Raji (cell line): ENCODE results near the gene ZNF841.
A peak's percentile ranks its signal among the peaks of the same experiment; 100 is the strongest.

Experiments used
- POLR2A ChIP-seq: IDR thresholded peaks from 2 replicates; pipeline ENCODE4 v1.6.1; 2011; ENCODE audit warnings: low read depth, low read length, control low read depth; ENCODE audit not compliant: insufficient read depth

Gene ZNF841

GRCh38 chr19:52099497-52100138 lies 4.1 kb upstream of the ZNF841 start:
- TF ChIP-seq POLR2A = no peak

DNA sequence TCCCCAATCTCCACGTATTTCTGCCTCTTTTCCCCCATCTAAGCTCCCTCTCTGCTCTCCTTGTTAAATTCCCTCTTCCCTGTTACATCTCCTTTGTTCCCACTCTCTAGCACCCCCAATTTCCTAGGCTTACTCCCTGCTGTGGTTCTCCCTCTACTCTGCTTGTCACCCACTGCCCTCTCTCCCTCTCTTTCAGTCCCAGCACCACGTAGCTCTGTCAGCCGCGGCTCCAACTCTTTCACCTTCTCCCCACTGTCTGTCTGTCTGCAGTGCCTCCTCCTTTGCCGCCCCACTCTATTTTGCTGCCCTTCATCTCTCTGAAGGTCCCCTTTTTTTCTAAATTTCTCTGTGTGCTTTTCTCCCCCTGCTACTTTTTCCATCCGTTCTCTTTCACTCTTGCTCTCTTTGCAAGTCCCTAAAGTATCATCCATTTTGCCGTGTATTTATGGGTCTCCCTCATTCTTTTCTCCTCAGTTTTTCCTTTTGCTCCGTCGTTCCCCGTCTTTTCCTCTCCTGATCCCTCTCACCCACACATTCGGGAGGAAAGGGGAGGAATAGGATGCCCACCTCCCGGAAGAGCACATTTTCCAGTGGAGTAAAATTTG lies 937 bp downstream of the ZNF841 start:
- TF ChIP-seq POLR2A = no peak

GRCh38 chr19:52086481-52086880 lies 9.1 kb downstream of the ZNF841 start:
- no peak for TF ChIP-seq POLR2A

DNA sequence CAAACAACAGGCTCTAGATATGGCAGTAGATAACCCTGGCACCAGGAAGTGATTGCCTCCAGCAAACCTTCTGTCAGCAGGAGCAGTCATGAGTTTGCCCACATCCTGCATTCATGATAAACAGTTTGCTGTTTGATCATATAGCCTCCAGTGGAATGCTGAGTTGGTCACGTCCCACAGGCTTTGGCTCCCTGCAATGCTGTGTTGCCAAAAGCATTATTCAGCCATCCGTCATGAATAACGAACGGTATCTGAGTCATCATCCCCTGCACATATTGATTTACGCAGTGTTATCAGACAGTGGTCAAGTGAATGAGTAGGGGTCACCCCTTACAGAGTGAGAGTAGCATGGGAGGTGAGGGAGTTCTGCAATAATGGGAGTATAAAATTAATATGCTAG lies 25.1 kb downstream of the ZNF841 start:
- no peak for TF ChIP-seq POLR2A

GRCh38 chr19:52069653-52070052 lies 25.9 kb downstream of the ZNF841 start:
- no peak for TF ChIP-seq POLR2A

- TF ChIP-seq POLR2A = no peak
Measured at GRCh38 chr19:52066258-52066863, 29.2 kb downstream of the ZNF841 start.

- TF ChIP-seq POLR2A = no peak
Measured at GRCh38 chr19:52065399-52065798, 30.2 kb downstream of the ZNF841 start.

DNA sequence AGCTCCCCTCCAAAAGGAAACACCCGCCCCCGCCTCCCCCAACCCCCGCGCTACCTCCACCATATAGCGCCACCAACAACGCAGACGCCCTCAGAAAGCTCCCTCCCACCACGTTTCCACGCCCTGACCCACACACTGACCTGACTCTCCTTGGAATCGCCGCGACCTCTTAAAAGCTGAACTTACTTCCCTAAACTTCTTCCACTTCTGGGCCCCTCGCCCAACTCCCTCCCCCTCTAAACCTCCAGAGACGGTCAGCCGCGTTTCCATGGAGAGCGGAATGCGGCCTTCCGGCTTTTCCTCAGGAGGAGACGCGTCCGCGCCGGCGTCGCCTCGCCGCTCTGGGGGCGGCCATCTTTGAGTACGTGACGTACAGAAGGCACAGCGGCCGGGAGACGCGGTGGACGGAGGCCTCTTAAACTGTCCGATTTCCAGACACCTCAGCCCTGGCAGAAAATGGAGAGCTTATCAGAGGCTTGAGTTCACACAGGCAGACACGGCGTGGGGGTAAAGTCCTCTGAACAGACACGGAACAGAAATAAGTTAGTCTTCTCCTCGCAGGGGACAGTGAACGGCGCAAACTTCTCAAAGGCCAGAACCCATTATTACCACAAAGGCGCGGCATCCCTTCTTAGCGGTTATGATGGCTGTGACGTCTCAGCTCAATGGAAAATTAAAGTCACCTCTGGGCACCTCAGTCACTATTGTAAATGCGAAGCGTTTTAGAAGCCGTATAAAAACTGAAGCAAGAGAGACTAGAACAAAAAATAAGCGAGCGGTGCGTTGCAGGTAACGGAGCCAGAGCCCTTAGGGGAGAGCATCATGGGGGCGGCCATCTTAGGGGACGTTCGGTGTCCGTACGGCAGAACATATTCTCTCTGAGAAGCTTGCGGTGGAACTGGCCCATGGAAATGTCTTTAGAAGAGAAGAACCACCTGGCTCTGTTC lies 46.7 kb downstream of the ZNF841 start, which contains the start of gene ZNF432:
TSS of gene ZNF432 (minus strand) at position 284 of the 947 bp plus-strand sequence. CDS start 1,970 bp downstream, outside the sequence.
- TF ChIP-seq POLR2A = peak; percentile 39; the same call in 1 of the 2 replicates

DNA sequence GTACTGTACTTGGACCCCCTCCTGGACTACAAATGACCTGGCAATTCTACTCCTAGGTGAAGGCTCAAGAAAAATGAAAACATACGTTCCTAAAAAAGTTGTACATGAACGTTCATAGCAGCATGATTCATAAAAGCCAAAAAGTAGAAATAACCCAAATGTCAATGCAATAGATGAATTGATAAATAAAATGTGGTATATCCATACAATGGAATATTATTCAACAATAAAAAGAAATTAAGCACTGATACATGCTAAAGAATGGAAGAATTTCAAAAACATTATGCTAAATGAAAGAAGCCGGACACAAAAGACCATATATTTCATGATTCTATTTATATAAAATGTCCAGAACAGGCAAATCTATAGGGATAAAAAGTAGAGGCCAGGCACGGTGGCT lies 56.4 kb downstream of the ZNF841 start:
- no peak for TF ChIP-seq POLR2A

DNA sequence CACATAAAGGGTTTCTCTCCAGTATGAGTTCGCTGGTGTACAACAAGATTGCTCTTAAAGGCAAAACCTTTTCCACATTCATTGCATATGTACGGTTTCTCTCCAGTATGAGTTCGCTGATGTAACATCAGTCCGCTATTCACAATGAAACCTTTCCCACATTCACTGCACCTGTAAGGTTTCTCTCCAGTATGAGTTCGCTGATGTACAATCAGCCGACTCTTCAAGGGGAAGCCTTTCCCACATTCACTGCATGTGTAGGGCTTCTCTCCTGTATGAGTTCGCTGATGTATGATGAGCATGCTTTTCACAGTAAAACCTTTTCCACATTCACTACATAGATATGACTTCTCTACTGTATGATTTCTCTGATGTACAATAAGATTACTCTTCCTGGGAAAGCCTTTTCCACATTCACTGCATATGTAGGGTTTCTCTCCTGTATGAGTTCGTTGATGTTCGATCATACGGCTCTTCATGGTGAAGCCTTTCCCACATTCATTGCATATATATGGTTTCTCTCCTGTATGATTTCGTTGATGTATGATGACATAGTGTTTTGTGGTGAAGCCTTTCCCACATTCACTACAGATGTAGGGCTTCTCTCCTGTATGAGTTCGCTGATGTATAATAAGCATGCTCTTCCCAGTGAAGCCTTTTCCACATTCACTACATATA lies 61.4 kb downstream of the ZNF841 start:
- TF ChIP-seq POLR2A = no peak

DNA sequence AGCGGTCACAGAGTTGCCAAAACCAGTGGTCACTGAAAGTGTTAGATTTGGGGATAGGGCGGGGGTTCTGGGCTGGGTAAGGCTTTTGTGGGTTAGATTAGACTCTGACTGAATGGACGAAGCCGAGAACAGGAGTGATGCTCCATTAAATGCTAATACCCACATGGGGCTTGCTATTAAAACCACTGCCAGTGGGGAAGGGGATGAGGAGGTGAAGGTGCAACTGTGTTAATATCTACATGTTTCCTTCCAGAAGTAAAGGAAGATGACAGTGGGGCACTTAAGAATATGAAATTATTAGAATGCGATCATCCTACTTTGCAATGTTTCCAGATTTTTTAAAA lies 66.8 kb downstream of the ZNF841 start:
- TF ChIP-seq POLR2A = no peak

DNA sequence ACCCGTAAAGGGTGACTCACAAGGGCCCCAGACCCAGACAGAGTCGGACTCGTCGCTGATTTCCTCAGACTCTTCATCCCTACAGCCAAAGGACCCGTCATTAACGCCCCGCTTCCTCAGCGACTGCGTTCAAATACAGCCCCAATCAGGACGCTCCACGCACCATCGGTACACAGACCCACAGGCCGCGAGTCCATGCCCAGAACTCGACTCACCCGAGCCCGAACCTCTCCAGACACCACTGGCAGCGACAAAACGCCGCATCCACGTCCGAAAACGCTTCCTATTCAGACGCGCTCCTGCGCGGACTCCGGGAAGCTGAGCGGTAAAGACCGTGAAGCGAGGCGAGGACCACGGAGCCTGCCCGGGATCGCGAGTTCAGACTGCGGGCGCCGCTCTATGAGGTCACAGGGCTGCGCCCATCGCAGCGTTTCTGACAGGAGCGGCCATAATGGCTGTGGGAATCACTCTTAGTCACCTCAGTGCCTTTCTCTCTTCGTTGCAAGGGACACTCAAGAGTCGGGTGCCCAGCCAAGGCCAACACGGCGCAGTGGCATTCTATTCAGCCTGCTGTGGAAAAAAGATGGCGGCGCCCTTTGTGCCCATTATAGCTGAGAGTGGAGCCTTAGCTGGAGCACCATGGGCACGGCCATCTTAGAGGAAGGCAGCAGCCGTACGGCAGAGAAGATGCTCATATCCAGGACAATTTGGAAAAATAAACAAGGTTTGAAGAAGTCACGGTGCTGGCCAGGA lies 67.4 kb downstream of the ZNF841 start, which contains the start of gene ZNF614:
TSS of gene ZNF614 (minus strand) at position 353 of the 753 bp plus-strand sequence. CDS start 2,634 bp downstream, outside the sequence.
- TF ChIP-seq POLR2A = peak; percentile 64

GRCh38 chr19:52022193-52022592 lies 73.4 kb downstream of the ZNF841 start:
- no peak for TF ChIP-seq POLR2A

GRCh38 chr19:52020506-52020905 lies 75.1 kb downstream of the ZNF841 start:
- TF ChIP-seq POLR2A = no peak
